Measurements from ENCODE around the gene LIPI. TPM values are rescaled to one million over a fixed set of nuclear protein-coding genes. Genes with fewer than 3 reads are reported as not detected.

LIPI gene
- total and polyA plus RNA-seq, 2 donors (not counting 1 experiment from before 2014, with no cell fraction given), result not detected

DNA sequence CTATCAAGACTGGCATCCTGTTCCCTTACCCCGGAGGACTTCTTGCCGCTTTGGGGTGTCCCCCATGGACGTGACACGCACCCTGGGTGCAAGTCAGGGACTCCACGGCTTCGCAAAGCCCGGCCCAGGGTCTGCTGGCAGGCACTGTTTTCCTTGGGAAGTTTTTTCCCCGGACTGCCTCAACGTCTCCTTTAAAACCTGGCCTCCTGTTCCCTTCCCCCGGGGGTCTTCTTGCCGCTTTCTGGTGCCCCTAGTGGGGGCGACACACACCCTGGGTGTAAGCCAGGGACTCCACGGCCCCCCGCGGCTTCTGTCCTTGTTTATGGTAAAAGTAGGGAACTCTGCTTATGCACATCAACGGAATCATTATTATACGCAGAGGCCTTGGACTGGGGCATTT, 136.6 kb downstream of the LIPI start:
- H3K9ac ChIP-seq (ENCODE audit: insufficient read depth, low read length), result no peak overlapping the region
- H3K27ac ChIP-seq (ENCODE audit: insufficient read depth, low read length), result no peak overlapping the region
- H3K79me2 ChIP-seq (ENCODE audit: control insufficient read depth, insufficient read depth, low read length), result no peaks in the 10 kb centered on the region
- DNase-seq (ENCODE audit: low read depth in 2 of 2), result no peak
- H3K4me3 ChIP-seq (replicated peaks in 1 of 4; ENCODE audit: control extremely low read depth in 1 of 4, insufficient read depth in 1 of 4, low read depth in 3 of 4, low read length in 4 of 4), result no peak overlapping the region
- no peak for TF ChIP-seq EZH2 (IDR thresholded peaks at IDR 0.05; ENCODE audit: low read length, missing control alignments)
- TF ChIP-seq, protein P1, sequence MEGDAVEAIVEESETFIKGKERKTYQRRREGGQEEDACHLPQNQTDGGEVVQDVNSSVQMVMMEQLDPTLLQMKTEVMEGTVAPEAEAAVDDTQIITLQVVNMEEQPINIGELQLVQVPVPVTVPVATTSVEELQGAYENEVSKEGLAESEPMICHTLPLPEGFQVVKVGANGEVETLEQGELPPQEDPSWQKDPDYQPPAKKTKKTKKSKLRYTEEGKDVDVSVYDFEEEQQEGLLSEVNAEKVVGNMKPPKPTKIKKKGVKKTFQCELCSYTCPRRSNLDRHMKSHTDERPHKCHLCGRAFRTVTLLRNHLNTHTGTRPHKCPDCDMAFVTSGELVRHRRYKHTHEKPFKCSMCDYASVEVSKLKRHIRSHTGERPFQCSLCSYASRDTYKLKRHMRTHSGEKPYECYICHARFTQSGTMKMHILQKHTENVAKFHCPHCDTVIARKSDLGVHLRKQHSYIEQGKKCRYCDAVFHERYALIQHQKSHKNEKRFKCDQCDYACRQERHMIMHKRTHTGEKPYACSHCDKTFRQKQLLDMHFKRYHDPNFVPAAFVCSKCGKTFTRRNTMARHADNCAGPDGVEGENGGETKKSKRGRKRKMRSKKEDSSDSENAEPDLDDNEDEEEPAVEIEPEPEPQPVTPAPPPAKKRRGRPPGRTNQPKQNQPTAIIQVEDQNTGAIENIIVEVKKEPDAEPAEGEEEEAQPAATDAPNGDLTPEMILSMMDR (conservative IDR thresholded peaks at IDR 0.05 in 1 of 2, IDR thresholded peaks at IDR 0.05 in 1 of 2; ENCODE audit: low read depth in 1 of 2, low read length in 2 of 2), result no peak
- no peaks in the 10 kb centered on the region for H3K27me3 ChIP-seq (ENCODE audit: control insufficient read depth, insufficient read depth, low read length)
- H2AFZ ChIP-seq (ENCODE audit: low read length), result no peak overlapping the region
- no peak overlapping the region for H3K4me2 ChIP-seq (ENCODE audit: extremely low read depth, insufficient read depth, low read length)
- H3K9me3 ChIP-seq (ENCODE audit: control insufficient read depth, insufficient read depth, low read depth, low read length), result no peaks in the 10 kb centered on the region
- H4K20me1 ChIP-seq (ENCODE audit: control insufficient read depth, extremely low read depth, insufficient read depth, low read length), result no peaks in the 10 kb centered on the region
- no peaks in the 10 kb centered on the region for H3K4me1 ChIP-seq (ENCODE audit: control insufficient read depth, extremely low read depth, insufficient read depth, low read length)
- H3K36me3 ChIP-seq (ENCODE audit: control insufficient read depth, insufficient read depth, low read length), result no peaks in the 10 kb centered on the region

DNA sequence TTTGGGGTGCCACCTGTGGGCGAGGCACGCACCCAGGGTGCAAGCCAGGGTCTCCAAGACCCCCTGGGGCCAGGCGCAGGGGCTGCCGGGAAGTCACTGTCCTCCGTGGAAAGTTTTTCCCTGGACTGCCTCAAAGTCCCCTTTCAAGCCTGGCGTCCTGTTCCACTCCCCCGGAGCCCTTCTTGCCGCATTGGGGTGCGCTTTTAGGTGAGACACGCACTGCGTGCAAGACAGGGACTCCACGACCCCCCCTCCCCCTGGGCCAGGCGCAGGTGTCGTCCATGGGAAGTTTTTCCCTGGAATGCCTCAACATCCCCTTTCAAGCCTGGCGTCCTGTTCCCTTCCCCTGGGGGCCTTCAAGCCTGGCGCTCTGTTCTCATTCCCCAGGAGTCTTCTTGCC, 137.1 kb downstream of the LIPI start:
- H3K36me3 ChIP-seq (ENCODE audit: control insufficient read depth, insufficient read depth, low read length), result no peaks in the 10 kb centered on the region
- no peaks in the 10 kb centered on the region for H3K4me1 ChIP-seq (ENCODE audit: control insufficient read depth, extremely low read depth, insufficient read depth, low read length)
- H4K20me1 ChIP-seq (ENCODE audit: control insufficient read depth, extremely low read depth, insufficient read depth, low read length), result no peaks in the 10 kb centered on the region
- H3K9ac ChIP-seq (ENCODE audit: insufficient read depth, low read length), result no peak overlapping the region
- H3K4me3 ChIP-seq (replicated peaks in 1 of 4; ENCODE audit: control extremely low read depth in 1 of 4, insufficient read depth in 1 of 4, low read depth in 3 of 4, low read length in 4 of 4), result no peak overlapping the region
- H3K4me2 ChIP-seq (ENCODE audit: extremely low read depth, insufficient read depth, low read length), result no peak overlapping the region
- H2AFZ ChIP-seq (ENCODE audit: low read length), result no peak overlapping the region
- no peak for DNase-seq (ENCODE audit: low read depth in 2 of 2)
- TF ChIP-seq EZH2 (IDR thresholded peaks at IDR 0.05; ENCODE audit: low read length, missing control alignments), result no peak
- TF ChIP-seq, protein P1 (conservative IDR thresholded peaks at IDR 0.05 in 1 of 2, IDR thresholded peaks at IDR 0.05 in 1 of 2; ENCODE audit: low read depth in 1 of 2, low read length in 2 of 2), result no peak
- H3K9me3 ChIP-seq (ENCODE audit: control insufficient read depth, insufficient read depth, low read depth, low read length), result no peaks in the 10 kb centered on the region
- H3K79me2 ChIP-seq (ENCODE audit: control insufficient read depth, insufficient read depth, low read length), result no peaks in the 10 kb centered on the region
- H3K27ac ChIP-seq (ENCODE audit: insufficient read depth, low read length), result no peak overlapping the region
- H3K27me3 ChIP-seq (ENCODE audit: control insufficient read depth, insufficient read depth, low read length), result no peaks in the 10 kb centered on the region

DNA sequence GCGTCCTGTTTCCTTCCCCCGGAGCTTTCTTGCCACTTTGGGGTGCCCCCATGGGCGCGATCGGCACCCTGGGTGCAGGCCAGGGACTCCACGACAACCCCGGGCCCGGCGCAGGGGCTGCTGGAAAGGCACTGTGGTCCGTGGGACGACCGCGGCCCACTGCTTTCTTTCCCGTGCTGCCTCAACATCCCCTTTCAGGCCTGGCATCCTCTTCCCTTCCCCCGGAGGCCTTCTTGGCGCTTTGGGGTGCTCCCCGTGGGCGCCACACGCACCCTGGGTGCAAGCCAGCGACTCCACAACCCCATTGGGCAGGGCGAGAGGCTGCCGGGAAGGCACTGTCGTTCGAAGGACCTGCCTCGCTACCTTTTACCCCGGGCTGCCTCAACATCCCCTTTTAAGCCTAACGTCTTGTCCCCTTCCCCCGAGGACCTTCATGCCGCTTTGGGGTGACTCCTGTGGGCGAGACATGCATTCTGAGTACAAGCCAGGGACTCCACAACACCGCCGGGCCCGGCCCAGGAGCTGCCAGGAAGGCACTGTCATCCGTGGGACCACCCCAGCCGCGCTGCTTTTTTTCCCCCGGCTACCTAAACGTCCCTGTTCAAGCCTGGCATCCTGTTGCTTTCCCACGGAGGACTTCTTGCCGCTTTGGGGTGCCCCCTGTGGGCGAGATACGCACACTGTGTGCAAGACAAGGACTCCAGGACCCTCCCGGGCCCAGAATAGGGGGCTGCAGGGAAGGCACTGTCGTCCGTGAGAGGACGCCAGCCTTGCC, 137.8 kb downstream of the LIPI start:
- TF ChIP-seq EZH2 (IDR thresholded peaks at IDR 0.05; ENCODE audit: low read length, missing control alignments), result no peak
- TF ChIP-seq, protein P1 (conservative IDR thresholded peaks at IDR 0.05 in 1 of 2, IDR thresholded peaks at IDR 0.05 in 1 of 2; ENCODE audit: low read depth in 1 of 2, low read length in 2 of 2), result no peak
- Histone ChIP-seq H3K36me3 (ENCODE audit: control insufficient read depth, insufficient read depth, low read length) (no peaks in the 10 kb centered on the region), H3K4me1 (ENCODE audit: control insufficient read depth, extremely low read depth, insufficient read depth, low read length) (no peaks in the 10 kb centered on the region), H3K4me3 (replicated peaks in 1 of 4; ENCODE audit: control extremely low read depth in 1 of 4, insufficient read depth in 1 of 4, low read depth in 3 of 4, low read length in 4 of 4) (no peak overlapping the region), H3K9me3 (ENCODE audit: control insufficient read depth, insufficient read depth, low read depth, low read length) (no peaks in the 10 kb centered on the region), H3K9ac (ENCODE audit: insufficient read depth, low read length) (no peak overlapping the region), H3K27ac (ENCODE audit: insufficient read depth, low read length) (no peak overlapping the region), H2AFZ (ENCODE audit: low read length) (no peak overlapping the region), H3K27me3 (ENCODE audit: control insufficient read depth, insufficient read depth, low read length) (no peaks in the 10 kb centered on the region), H3K4me2 (ENCODE audit: extremely low read depth, insufficient read depth, low read length) (no peak overlapping the region), H3K79me2 (ENCODE audit: control insufficient read depth, insufficient read depth, low read length) (no peaks in the 10 kb centered on the region), H4K20me1 (ENCODE audit: control insufficient read depth, extremely low read depth, insufficient read depth, low read length) (no peaks in the 10 kb centered on the region)
- DNase-seq (ENCODE audit: low read depth in 2 of 2), result no peak

All from fibroblast of lung (primary cell).